Measurements from ENCODE around the gene MAP2K4.
"Not testable (repeated sequence)": the region's sequence is repeated elsewhere in the genome, so short reads cannot be mapped to it uniquely, and the experiment has no call there.

MAP2K4 gene

GRCh38 chr17:12020642-12021622, at the start of gene MAP2K4:
MAP2K4 (plus strand) TSS chr17:12020877; CDS start chr17:12020887, 10 bp downstream.
- peak; percentile 76 for DNase-seq (ENCODE audit: low read depth)

- DNase-seq (ENCODE audit: low read depth): not testable (repeated sequence)
Observed at GRCh38 chr17:11972741-11973140, 47.9 kb upstream of the MAP2K4 start.

- DNase-seq (ENCODE audit: low read depth): no peak
Observed at GRCh38 chr17:11979795-11980194, 40.9 kb upstream of the MAP2K4 start.

GRCh38 chr17:11980813-11981212, 39.9 kb upstream of the MAP2K4 start:
- DNase-seq (ENCODE audit: low read depth): peak; percentile 7

- DNase-seq (ENCODE audit: low read depth): no peak
Observed at GRCh38 chr17:11981862-11982261, 38.8 kb upstream of the MAP2K4 start.

- DNase-seq (ENCODE audit: low read depth): no peak
Observed at GRCh38 chr17:11986179-11986941, 34.3 kb upstream of the MAP2K4 start.

GRCh38 chr17:11986942-11987329, 33.7 kb upstream of the MAP2K4 start:
- peak; percentile 56 for DNase-seq (ENCODE audit: low read depth)

- DNase-seq (ENCODE audit: low read depth): no peak
Observed at GRCh38 chr17:11990363-11990983, 30.2 kb upstream of the MAP2K4 start.

GRCh38 chr17:11991461-11991860, 29.2 kb upstream of the MAP2K4 start:
- no peak for DNase-seq (ENCODE audit: low read depth)

- peak; percentile 20 for DNase-seq (ENCODE audit: low read depth)
Observed at GRCh38 chr17:11996722-11997146, 23.9 kb upstream of the MAP2K4 start.

- peak; percentile 90 for DNase-seq (ENCODE audit: low read depth)
Observed at GRCh38 chr17:11997147-11997971, 23.3 kb upstream of the MAP2K4 start, which contains the start of gene ZNF18. ZNF18 (minus strand) TSS chr17:11997475; CDS start chr17:11992829, 4,646 bp downstream.

- DNase-seq (ENCODE audit: low read depth): no peak
Observed at GRCh38 chr17:11997972-11998233, 22.8 kb upstream of the MAP2K4 start.

- no peak for DNase-seq (ENCODE audit: low read depth)
Observed at GRCh38 chr17:11999696-12000095, 21.0 kb upstream of the MAP2K4 start.

- DNase-seq (ENCODE audit: low read depth): no peak
Observed at GRCh38 chr17:12007466-12007865, 13.2 kb upstream of the MAP2K4 start.

GRCh38 chr17:12021623-12022140, 1.0 kb downstream of the MAP2K4 start:
- no peak for DNase-seq (ENCODE audit: low read depth)

GRCh38 chr17:12022310-12022709, 1.6 kb downstream of the MAP2K4 start:
- no peak for DNase-seq (ENCODE audit: low read depth)

- DNase-seq (ENCODE audit: low read depth): peak; percentile 81
Observed at GRCh38 chr17:12024327-12024726, 3.6 kb downstream of the MAP2K4 start.

GRCh38 chr17:12027658-12028057, 7.0 kb downstream of the MAP2K4 start:
- DNase-seq (ENCODE audit: low read depth): no peak

GRCh38 chr17:12028611-12029010, 7.9 kb downstream of the MAP2K4 start:
- peak; percentile 40 for DNase-seq (ENCODE audit: low read depth)

- no peak for DNase-seq (ENCODE audit: low read depth)
Observed at GRCh38 chr17:12034538-12034937, 13.9 kb downstream of the MAP2K4 start.

- DNase-seq (ENCODE audit: low read depth): no peak
Observed at GRCh38 chr17:12035673-12036072, 15.0 kb downstream of the MAP2K4 start.
